ENCODE results near the gene NCKAP5L.

GRCh38 chr12:49827051-49827400, 1.2 kb downstream of the NCKAP5L start:
- TF ChIP-seq CTCF (conservative IDR thresholded peaks at IDR 0.05; ENCODE audit: low read length) (no peak), EZH2phosphoT487 (IDR thresholded peaks at IDR 0.05; ENCODE audit: borderline replicate concordance) (no peak)
